ENCODE data around the gene MIS18BP1.

DNA sequence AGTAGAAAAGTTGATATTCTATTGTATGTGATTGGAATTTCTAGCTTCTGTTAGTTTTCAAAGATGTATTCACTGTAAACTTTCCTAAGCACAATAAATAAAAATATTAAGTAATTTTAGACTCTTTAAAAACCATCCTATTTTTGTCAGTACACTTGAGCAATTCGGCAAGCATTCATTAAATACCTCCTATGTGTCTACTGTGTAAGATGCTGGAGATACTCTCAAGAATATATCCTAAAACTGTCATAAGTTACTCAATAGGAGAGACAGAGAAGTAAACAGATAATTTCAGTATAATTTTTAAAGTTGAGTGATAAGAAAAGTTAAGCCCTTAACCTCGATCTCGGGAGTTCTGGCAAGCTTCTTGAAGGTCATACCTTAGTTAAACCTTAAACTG lies 71.2 kb downstream of the MIS18BP1 start:
- TF ChIP-seq POLR2AphosphoS5 (IDR thresholded peaks at IDR 0.05; ENCODE audit: low read depth, low read length): no peak
- TF ChIP-seq POLR2A (IDR thresholded peaks at IDR 0.05; ENCODE audit: low read depth, low read length): no peak

Data from GM12892 (cell line).